ENCODE measurements around the gene KCNJ12.
"Not testable (repeated sequence)": the region's sequence is repeated elsewhere in the genome, so short reads cannot be mapped to it uniquely, and the experiment has no call there.

GRCh38 chr17:21456449-21456848 is 80.3 kb downstream of the KCNJ12 start:
- not testable (repeated sequence) for TF ChIP-seq CTCF, POLR2A (IDR thresholded peaks at IDR 0.05)

Data from suprapubic skin (tissue), 3 donors.